Caco-2 (cell line): Measurements from ENCODE around the gene PAXIP1. TPM values are rescaled to one million over a fixed set of nuclear protein-coding genes. Genes with fewer than 3 reads are reported as not detected.

Experiments used
- BruUV-seq: library from RNA; stranded (reverse); fragments of 400-500 nt; replicated peaks from 2 replicates; lab custom pipeline; 2021; lab: Mats Ljungman, UMichigan
- CTCF ChIA-PET: fragments of 300-600 bp; sonication (Branson Sonifier 250); formaldehyde crosslinking; loops from one replicate; lab custom pipeline; 2022; ENCODE audit warnings: antibody characterized with exemption; lab: Charles Lee
- POLR2A ChIA-PET: fragments of 300-600 bp; sonication (Branson Sonifier 250); formaldehyde crosslinking; loops from one replicate; lab custom pipeline; 2022; ENCODE audit warnings: antibody characterized with exemption; lab: Charles Lee
- DNase-seq, 2 experiments: peaks; one replicate each; pipeline versions ENCODE4 v3.0.0 to v3.0.0-alpha.2; 2020 to 2022
- H3K27me3 ChIP-seq: replicated peaks from 2 replicates; pipeline ENCODE4 v1.6.0; 2011; ENCODE audit warnings: low read length; ENCODE audit not compliant: control insufficient read depth, insufficient read depth
- H3K36me3 ChIP-seq: 2 replicates; pipeline ENCODE4 v1.5.1; 2011; ENCODE audit warnings: low read length; ENCODE audit not compliant: control insufficient read depth, insufficient read depth
- H3K4me1 ChIP-seq: fragments of 250-450 bp; sonication (Bioruptor Pico); 2 replicates; pipeline ENCODE4 v1.5.1; 2020; ENCODE audit warnings: mild to moderate bottlenecking
- H3K4me3 ChIP-seq: 2 replicates; pipeline ENCODE4 v1.5.1; 2011; ENCODE audit warnings: low read depth, mild to moderate bottlenecking, control low read depth, low read length
- H3K9me3 ChIP-seq: fragments of 250-450 bp; sonication (Bioruptor Pico); 2 replicates; pipeline ENCODE4 v1.5.1; 2020; ENCODE audit warnings: mild to moderate bottlenecking, moderate library complexity
- H3K27ac Mint-ChIP-seq: one replicate; pipeline ENCODE4 v1.8.0; 2022; ENCODE audit warnings: mixed read lengths; ENCODE audit not compliant: unreplicated experiment
- H3K27me3 Mint-ChIP-seq: one replicate; pipeline ENCODE4 v1.8.0; 2022; ENCODE audit warnings: mixed read lengths; ENCODE audit not compliant: insufficient read depth, unreplicated experiment
- H3K36me3 Mint-ChIP-seq: one replicate; pipeline ENCODE4 v1.8.0; 2022; ENCODE audit warnings: mild to moderate bottlenecking, mixed read lengths; ENCODE audit not compliant: insufficient read depth, unreplicated experiment
- H3K4me1 Mint-ChIP-seq: one replicate; pipeline ENCODE4 v1.8.0; 2022; ENCODE audit warnings: low read depth, mixed read lengths; ENCODE audit not compliant: unreplicated experiment
- H3K4me3 Mint-ChIP-seq: one replicate; pipeline ENCODE4 v1.8.0; 2022; ENCODE audit warnings: mild to moderate bottlenecking, moderate library complexity, mixed read lengths; ENCODE audit not compliant: unreplicated experiment
- H3K9me3 Mint-ChIP-seq: one replicate; pipeline ENCODE4 v1.8.0; 2022; ENCODE audit warnings: mixed read lengths; ENCODE audit not compliant: unreplicated experiment
- intact Hi-C: fragments of 100-400 bp; cut with micrococcal nuclease; formaldehyde crosslinking; loops from one replicate; pipeline ENCODE4 v1.10.0; 2022; ENCODE audit not compliant: unreplicated experiment
- total RNA-seq: library from RNA; stranded (reverse); gene quantifications from 2 replicates; pipeline ENCODE4 v1.2.3, GENCODE V29; 2022
- TF ChIP-seq, protein P1 (sequence below), 2 experiments: fragments of 200-600 bp in 1 of 2; IDR thresholded peaks; 1 replicate in 1 of 2; 2 replicates in 1 of 2; pipeline versions ENCODE4 v1.5.1 to v1.8.0; 2011 to 2022; ENCODE audit warnings: antibody characterized with exemption in 1 of 2, control low read depth in 1 of 2, inconsistent platforms in 1 of 2, low read depth in 1 of 2, low read length in 1 of 2, mild to moderate bottlenecking in 1 of 2, moderate library complexity in 1 of 2; ENCODE audit not compliant: insufficient read depth in 1 of 2, severe bottlenecking in 1 of 2, unreplicated experiment in 1 of 2

The PAXIP1 gene
- total RNA-seq, 1 experiment from 2014 or later = 31.5 TPM

GRCh38 chr7:154918741-154919140 lies 84.2 kb downstream of the PAXIP1 start:
- no peak overlapping the region for H3K27ac Mint-ChIP-seq
- ChIA-PET CTCF (no interaction called here), POLR2A (no interaction called here)
- no peaks in the 10 kb centered on the region for H3K36me3 Mint-ChIP-seq
- BruUV-seq = no TSS peak
- no peaks in the 10 kb centered on the region for H3K4me1 Mint-ChIP-seq
- Histone ChIP-seq H3K36me3 (no peaks in the 10 kb centered on the region), H3K4me1 (no peaks in the 10 kb centered on the region), H3K9me3 (no peaks in the 10 kb centered on the region), H3K4me3 (no peak overlapping the region), H3K27me3 (no peaks in the 10 kb centered on the region)
- no peaks in the 10 kb centered on the region for H3K27me3 Mint-ChIP-seq
- no peak for DNase-seq
- H3K4me3 Mint-ChIP-seq = no peak overlapping the region
- intact Hi-C loops = loop anchor here (10.0 kb wide), 1 partner anchor 84 kb away; no protein-coding TSS in a partner anchor
- TF ChIP-seq, protein P1, sequence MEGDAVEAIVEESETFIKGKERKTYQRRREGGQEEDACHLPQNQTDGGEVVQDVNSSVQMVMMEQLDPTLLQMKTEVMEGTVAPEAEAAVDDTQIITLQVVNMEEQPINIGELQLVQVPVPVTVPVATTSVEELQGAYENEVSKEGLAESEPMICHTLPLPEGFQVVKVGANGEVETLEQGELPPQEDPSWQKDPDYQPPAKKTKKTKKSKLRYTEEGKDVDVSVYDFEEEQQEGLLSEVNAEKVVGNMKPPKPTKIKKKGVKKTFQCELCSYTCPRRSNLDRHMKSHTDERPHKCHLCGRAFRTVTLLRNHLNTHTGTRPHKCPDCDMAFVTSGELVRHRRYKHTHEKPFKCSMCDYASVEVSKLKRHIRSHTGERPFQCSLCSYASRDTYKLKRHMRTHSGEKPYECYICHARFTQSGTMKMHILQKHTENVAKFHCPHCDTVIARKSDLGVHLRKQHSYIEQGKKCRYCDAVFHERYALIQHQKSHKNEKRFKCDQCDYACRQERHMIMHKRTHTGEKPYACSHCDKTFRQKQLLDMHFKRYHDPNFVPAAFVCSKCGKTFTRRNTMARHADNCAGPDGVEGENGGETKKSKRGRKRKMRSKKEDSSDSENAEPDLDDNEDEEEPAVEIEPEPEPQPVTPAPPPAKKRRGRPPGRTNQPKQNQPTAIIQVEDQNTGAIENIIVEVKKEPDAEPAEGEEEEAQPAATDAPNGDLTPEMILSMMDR (IDR thresholded peaks at IDR 0.05; ENCODE audit: insufficient read depth in 1 of 2, low read depth in 1 of 2, low read length in 1 of 2, severe bottlenecking in 1 of 2, unreplicated experiment in 1 of 2) = no peak
- no peaks in the 10 kb centered on the region for H3K9me3 Mint-ChIP-seq

DNA sequence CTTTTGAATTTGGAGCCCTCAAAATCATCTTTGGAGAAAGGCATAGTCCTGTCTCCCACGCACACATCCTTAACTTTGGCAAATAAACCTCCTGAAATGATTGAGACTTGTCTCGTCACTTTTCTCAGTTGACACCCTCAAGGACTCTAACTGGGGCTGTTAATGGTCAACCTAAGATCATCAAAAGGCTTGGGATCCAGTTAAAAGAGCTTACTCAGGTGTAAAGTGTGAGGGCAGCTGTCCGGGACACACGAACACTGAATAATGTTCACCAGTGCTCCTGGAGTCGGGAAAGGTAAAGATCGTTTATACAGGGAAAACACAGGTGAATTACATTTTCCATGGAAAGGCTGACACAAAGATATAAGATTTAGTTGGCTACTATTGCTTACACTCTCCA lies 84.7 kb downstream of the PAXIP1 start:
- ChIA-PET CTCF (no interaction called here), POLR2A (no interaction called here)
- Histone ChIP-seq H3K4me1 (no peaks in the 10 kb centered on the region), H3K36me3 (no peaks in the 10 kb centered on the region), H3K9me3 (no peaks in the 10 kb centered on the region), H3K4me3 (no peak overlapping the region), H3K27me3 (no peaks in the 10 kb centered on the region)
- no TSS peak for BruUV-seq
- Mint-ChIP-seq H3K4me1 (no peaks in the 10 kb centered on the region), H3K9me3 (no peaks in the 10 kb centered on the region), H3K4me3 (no peak overlapping the region), H3K36me3 (no peaks in the 10 kb centered on the region), H3K27ac (no peak overlapping the region), H3K27me3 (no peaks in the 10 kb centered on the region)
- intact Hi-C loops = loop anchor here (10.0 kb wide), 1 partner anchor 83 kb away; no protein-coding TSS in a partner anchor
- TF ChIP-seq, protein P1 (IDR thresholded peaks at IDR 0.05; ENCODE audit: insufficient read depth in 1 of 2, low read depth in 1 of 2, low read length in 1 of 2, severe bottlenecking in 1 of 2, unreplicated experiment in 1 of 2) = no peak
- DNase-seq = no peak

GRCh38 chr7:154917808-154918160 lies 85.1 kb downstream of the PAXIP1 start:
- TF ChIP-seq, protein P1 (IDR thresholded peaks at IDR 0.05; ENCODE audit: insufficient read depth in 1 of 2, low read depth in 1 of 2, low read length in 1 of 2, severe bottlenecking in 1 of 2, unreplicated experiment in 1 of 2) = no peak
- Histone ChIP-seq H3K27me3 (no peaks in the 10 kb centered on the region), H3K9me3 (no peaks in the 10 kb centered on the region), H3K4me3 (no peak overlapping the region), H3K36me3 (no peaks in the 10 kb centered on the region), H3K4me1 (no peaks in the 10 kb centered on the region)
- Mint-ChIP-seq H3K9me3 (no peaks in the 10 kb centered on the region), H3K4me3 (no peak overlapping the region), H3K4me1 (no peaks in the 10 kb centered on the region), H3K36me3 (no peaks in the 10 kb centered on the region), H3K27ac (no peak overlapping the region), H3K27me3 (no peaks in the 10 kb centered on the region)
- ChIA-PET POLR2A (no interaction called here), CTCF (no interaction called here)
- intact Hi-C loops = loop anchor here (10.0 kb wide), 1 partner anchor 83 kb away; no protein-coding TSS in a partner anchor
- BruUV-seq = no TSS peak
- no peak for DNase-seq
